HG03442 (cell line): Measurements from ENCODE around the gene GRIA4.

Experiments used
- ATAC-seq: cut with Tn5 transposase; IDR thresholded peaks from one replicate; pipeline ENCODE4 v1.9.1; 2021; ENCODE audit warnings: mild to moderate bottlenecking, moderate library complexity; ENCODE audit not compliant: unreplicated experiment

Gene GRIA4

DNA sequence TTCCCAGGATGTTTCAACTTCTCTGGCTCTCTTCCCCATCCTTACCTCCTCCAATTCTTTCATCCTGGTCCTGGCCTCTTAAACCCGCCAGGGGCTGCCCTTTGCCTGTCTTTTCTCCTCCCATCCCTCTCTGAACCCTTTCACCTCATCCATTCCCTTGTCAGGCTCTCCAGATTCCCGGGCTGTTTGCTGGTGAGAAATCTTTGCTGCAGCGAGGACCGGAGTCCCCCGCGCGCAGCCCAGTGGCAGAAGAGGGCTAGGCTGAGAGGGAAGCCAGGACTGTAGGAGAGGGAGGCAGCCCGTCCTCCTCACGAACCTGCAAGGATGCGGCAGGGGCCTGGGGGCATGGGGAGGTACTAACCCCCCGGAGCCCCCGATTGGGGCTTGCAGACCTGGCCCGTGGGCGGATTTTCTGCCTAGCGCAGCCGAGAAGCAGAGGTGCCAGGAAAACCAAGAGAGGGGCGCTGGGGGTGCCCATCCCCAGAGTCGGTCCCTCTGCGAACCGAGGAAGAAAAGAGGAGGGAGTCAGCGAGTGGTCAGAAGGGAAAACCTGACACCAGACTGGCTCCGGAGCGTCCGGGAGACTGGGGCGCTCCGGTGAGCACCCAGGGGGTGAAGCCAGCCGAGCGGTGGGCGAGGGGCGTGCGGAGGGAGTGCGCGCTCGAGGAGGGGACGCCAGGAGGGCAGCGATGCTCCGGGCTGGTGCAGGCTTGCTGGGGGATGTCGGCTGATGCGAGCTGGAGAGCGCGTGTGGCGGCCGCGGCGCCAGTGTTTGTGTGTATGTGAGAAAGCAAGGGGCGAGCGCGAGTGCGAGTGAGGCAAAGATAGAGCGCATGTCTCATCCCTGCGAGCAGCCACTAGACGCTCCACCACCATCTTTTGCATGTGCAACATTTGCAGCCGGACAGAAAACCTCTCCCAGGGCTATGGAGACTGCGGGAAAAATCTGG, at the start of gene GRIA4:
Gene GRIA4, plus strand, starts transcription at position 242 of the 950 bp plus-strand sequence. CDS start 925 bp downstream, outside the sequence.
- no peak for ATAC-seq

DNA sequence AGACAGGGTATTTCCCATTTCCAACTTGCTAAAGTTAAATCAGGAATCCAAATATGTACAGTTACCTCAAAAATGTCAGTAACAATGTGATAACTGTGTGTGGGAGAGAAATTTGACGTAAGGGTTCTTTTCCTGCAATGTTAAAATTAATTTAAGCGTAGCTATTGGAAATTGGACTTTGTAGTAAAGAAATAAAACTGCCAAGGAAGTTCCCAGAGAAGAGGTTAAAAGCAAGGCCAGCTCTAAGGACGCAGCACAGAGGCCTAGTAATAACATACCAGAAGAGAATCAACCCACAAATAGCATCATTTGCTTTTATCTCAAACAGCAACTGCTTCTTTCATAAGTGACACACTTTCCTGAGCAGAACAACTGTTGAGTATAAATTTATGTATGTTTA, 36.8 kb upstream of the GRIA4 start:
- no peak for ATAC-seq

DNA sequence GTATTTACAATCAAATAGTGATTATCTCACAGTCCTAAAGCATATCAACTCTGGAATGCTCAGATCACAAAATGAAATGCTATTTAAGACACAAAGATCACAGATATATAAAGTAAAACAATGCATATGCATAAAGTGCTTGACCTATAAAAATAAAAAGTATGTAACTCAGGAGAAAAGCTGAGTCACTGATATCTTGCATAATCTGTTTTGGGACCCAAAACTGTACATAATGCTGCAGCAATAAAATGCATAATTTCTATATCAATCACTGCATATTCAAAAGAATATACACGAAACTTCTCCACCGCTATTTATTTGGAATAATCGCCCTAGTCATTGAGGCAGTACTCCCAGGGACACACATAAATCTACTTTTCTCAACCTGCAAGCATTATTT, 34.9 kb upstream of the GRIA4 start:
- ATAC-seq: no peak

DNA sequence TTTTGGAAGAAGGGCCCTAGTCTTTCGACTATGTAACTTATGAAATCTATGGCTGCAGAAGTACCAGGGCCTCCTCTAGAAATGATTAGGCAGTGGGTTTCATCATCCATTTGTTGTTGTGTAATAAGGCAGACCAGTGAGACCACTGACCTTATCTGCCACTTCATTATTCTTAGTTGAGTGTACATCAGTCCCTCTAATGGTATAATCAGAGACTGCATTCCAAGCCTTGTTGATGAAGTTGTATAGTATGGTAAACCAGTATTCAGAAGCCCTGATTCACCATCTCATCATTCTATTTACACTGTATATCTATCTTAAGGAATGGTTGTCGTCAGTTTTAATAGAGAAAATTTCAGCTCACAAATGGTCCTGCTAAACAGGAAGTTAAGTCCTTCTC, 32.2 kb upstream of the GRIA4 start:
- no peak for ATAC-seq

DNA sequence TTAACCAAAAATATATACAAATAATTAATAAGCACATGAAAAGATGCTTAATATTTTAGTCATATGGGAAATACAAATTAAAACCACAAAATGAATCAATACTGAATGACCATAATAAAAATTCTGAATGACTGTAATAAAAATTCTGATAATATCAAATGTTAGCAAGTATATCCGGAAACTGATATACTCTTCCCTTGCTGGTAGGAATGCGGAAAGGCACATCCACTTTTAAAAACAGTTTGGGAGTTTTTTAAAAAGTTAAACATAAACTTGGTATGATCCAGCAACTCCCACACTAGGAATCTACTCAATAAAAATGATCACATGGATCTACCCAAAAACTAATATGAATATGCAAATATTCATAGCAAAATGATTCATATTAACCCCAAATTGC, 30.8 kb upstream of the GRIA4 start:
- no peak for ATAC-seq

DNA sequence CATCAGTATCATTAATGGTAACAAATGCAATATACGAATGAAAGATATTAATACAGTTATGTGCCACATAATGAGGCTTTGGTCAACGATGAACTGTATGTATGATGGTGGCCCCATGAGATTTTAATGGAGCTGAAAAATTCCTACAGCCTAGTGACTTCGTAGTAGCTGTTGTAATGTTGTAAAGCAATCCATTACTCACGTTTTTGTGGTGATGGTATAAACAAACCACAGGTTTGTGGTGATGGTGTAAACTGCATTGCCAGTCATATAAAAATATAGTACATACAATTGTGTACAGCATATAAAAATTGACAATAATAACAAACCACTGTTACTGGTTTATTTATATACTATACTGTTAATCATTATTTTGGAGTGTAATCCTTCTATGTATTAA, 27.4 kb upstream of the GRIA4 start:
- no peak for ATAC-seq

DNA sequence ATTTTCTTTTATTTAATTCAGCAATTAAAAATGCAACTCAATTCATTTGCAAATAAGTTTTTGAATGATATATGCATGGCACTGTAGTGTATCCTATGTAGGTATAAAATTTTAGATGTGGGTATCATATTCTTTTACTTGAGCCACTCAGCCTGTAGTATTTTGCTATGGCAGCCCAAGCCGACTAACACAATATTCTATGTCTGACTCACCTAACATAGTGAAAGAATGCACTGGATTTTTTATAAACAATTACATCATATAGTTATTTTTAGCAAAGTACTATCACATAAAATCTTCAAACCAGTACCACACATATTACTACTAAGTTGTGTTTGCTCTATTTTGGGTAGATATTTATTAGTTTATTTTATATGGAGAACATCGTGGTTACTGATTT, 21.9 kb upstream of the GRIA4 start:
- no peak for ATAC-seq

DNA sequence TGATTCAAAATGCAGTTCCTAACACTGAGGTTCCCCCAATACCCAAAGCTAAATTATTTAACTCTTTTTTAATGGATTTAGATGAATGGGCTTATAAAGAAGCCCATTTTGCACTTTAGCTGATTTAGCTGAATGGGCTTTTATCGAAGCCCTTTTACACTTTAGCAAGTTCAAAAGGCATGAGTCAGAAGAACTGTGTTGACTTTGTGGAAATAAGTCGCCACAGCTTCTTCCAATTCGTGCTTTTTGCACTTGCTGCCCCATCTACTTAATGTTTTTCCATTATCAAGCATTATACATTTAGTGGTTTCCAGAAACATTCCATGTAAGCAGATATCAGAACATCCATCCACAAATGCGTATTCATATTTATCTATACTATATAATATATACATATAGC, 20.5 kb upstream of the GRIA4 start:
- ATAC-seq: no peak

DNA sequence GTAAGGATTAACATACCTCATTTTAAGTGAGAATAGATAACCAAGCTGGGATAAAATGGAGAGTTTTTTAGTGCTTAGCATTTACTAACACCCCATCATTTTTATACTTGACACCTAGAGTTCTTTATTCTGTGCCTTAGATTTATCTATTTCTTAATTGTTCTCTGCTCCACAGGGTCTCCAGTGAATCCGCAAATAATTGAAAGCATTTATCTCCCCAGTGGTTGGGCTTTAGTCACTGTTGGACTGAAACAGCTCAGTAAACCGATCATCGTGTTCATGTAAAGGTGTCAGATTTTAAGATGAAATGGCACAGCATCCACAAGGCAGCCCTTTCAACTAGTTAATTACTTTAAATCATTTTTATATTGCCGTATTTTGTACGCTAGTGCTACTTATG, 17.8 kb upstream of the GRIA4 start:
- no peak for ATAC-seq

DNA sequence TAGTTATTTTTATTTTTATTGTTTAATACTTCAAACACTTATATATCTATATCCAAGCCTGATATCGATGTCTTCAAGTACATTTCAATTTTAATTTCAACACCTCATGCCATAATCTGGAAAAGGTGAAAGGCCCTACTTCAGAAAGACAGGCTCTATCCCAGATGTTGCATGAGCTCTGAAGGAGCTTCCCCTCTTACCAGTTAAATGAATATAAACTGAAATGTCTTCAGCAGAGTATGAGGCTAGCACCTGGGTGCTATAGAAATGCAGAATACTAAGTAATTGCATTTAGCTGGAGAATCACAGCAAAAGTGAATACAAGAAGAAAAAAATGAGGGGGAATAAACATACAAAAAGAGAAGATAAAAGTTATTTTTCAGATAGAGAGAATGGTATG, 11.5 kb upstream of the GRIA4 start:
- no peak for ATAC-seq

DNA sequence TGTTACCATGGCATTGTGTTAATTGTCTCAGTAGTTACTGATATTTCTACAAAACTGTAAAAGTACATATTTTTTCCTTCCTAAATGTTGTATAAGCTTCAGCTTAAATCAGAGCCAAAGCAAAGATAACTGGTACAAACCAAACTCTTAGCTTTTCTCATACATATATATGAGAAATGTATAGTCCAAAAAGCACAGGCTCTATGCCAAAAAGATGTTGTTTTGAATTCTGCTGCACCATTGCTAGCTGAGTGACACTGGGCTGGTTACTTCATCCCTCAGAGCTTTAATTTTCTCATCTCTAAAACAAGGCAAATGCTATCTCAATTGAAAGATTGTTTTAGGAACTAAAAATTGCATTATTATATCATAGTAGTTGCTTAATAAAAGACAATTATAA, 6.7 kb upstream of the GRIA4 start:
- no peak for ATAC-seq

DNA sequence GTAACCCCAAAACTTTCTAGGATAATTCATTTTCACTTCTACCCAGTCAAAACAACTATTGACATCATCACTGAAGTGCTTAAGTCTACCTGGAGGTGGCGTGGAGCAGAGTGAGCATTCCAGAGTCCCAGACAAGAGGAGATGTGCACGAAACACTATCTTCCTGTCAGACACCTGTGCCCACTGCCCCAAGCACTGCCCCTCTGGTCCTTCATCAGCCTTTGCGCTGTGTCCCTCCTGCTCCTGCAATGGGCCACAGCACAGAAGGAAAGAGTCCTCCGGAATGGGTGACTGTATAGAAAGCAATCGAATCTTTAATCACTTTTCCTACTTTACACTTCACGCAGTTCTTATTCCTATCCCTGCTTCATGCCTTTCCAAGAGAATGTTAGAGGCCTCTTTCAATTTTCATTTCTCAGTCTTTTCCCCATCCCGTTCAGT, 512 bp upstream of the GRIA4 start:
- ATAC-seq: peak; percentile 89

DNA sequence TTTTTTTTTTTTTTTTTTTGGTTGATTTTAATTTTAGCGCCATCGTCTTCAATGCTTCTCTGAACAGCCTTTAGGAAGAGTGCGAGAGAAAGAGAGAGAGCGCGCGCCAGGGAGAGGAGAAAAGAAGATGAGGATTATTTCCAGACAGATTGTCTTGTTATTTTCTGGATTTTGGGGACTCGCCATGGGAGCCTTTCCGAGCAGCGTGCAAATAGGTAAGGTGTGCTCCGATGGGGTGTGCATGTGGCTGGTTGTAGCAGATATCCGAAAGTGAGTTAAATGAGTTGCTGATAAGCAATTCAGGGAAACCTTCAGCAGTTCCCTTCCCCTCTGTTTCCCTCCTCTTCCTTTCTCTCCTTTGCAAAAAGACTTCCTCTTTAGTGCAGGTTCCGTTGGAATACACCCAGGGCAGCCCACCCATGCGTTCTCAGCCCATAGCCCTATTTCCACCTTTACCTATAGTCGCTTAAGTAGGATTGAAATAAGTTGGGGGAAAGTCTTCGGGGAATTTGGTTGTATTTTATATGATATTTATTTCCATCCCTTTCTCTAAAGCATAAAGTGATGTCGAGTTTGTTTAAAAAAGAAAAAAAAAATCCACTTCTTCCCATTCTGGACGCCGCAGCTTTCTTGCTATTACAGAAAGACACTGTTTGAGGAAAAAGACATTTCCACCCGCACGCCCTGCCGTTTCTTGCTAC, 1.1 kb downstream of the GRIA4 start:
- ATAC-seq: no peak

DNA sequence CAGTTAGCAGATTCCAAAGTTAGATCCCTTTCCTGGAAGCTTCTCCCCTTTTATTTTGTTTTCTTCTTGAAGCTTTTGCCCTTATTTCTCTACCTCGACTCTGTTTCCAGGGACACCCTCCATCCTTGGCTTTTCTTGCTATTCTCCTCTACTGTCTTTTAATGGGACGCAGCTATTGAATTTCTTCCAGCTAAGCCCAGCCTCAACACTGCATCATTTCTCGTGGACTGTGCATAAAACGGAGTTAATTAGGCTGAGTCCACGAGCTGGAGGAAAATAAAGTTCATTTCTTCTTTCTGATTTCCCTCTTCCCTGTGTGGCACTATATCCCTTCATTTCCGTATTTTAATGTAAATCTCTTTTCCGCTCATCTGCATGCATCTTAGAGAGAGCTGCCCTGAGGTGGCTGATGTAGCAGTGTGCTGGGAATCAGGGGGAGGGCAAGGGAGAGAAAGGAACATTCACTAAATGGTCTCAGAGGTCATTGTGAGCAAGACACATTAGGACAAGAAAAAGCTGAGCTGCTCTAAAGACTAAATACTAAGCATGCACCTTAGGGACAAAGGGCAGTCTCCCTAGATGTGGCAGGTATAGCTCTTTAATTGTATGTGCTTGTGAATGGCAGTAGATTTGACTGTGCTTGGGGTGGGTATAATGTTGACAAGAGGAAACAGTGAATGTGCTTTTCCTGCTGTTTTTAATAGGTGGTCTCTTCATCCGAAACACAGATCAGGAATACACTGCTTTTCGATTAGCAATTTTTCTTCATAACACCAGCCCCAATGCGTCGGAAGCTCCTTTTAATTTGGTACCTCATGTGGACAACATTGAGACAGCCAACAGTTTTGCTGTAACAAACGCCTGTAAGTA, 1.9 kb downstream of the GRIA4 start:
- no peak for ATAC-seq

DNA sequence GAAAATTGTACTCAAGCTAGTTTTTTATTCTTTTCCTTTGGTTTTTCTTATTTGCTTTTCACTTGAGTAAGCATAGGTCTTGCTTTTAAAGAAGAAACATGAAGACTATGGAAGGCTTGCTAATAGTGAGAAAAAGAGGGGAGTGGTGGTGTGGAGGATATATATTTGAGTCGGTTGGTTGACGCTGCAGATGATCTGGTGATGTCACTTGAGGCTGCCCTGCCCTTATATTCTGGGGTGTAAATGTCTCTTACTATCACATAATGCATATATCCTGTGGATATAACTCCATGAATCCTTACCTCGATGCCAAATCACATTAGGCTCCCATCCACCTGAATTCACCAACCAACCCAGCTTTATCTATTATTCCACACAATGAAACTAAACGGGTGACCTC, 2.9 kb downstream of the GRIA4 start:
- ATAC-seq: no peak

DNA sequence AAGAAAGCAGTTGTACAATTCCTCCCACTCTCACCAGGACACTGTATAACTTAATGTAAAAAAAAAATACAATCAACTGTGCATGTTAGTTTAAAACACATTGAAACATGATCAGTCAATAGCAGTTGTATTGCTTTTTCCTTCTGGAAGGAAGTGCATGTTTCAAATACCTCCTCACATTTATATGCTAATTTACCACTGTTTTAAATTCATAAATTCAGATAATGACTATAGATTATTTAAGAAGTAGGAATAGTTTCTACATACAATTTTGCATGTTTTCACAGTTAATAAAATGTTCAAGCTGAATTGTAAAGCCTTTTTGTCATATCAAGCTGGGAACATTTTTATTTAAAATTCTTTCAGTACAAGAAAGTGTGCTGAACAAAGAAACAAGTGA, 3.3 kb downstream of the GRIA4 start:
- ATAC-seq: no peak

DNA sequence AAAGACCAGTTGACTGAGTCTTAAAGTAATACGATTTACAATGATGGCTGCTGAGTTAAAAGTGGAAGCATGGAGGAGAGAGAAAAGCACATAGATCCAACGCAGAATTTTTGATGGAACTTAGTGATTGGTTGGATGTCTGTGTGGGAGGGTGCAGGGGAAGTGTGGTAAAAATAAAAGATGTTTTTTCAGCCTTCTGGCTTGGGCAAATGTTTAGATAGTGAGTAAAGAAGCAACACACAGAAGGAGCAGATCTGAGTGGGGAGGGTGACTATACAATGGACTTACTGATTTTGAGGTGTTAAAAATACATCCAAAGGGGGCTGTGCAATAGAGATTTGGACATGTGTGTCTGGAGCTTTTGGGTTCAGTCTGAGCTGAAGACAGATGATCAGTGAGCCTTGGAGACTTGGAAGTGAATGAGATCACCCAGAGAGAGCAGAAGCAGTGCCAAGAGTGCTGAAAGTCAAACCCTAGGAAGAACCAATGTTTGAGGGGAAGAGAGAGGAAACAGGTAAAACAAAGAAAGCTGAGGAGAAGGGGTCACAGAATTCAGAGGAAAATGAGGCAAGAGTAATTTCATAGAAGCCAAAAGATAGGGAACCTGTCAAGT, 8.6 kb downstream of the GRIA4 start:
- no peak for ATAC-seq

DNA sequence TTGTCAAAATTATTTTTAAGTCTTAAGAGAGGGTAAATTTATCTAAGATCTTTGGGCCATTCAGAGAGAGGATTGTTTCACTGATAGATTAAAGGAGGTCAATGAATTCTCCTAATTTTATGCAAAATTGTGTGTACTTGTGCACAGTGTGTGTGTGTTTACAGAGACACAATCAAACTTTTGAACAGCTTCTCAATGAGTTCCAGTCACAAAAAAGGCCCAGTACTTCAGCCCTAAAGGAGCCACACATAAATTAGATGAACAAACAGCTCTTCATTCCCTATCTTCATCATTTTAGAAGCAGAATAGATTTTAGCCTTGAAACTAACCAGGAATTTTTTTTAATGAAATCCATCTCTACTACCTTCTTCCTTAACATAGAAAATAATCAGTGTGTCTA, 9.7 kb downstream of the GRIA4 start:
- no peak for ATAC-seq

DNA sequence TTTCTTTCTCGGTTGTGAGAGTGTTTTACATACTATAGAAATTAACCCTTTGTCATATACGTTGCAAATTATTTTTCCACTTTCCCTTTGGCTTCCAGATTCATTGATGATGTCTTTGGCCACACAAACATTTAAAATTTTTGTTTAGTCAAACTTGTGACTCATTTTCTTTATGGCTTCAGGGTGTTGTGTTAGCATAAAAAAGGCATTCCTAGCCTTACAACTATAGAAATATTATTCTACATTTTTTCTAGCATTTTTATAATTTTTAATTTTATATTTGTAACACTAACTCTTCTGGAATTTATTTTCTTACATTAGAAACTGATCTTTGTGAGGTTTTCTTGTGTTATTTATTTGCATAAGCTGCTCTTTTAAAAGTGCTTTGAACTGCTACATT, 12.1 kb downstream of the GRIA4 start:
- ATAC-seq: no peak

DNA sequence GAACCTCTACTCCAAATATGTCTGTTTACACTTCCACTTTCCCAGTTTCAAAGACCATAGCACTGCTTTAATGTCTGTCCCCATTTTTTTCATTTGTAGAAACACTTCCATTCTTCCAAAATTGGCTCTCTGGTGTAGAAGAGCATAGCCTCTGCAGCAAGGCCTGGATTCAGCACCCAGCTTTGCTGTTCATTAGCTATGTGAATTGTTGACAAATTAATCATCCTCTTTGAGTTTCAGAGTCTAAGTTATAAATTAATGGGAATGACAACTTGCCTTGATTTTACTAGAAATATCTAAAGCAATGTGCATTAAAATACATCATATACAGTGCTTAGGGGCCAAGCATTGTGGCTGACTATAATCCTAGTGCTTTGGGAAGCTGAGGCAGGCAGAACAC, 22.4 kb downstream of the GRIA4 start:
- ATAC-seq: no peak

DNA sequence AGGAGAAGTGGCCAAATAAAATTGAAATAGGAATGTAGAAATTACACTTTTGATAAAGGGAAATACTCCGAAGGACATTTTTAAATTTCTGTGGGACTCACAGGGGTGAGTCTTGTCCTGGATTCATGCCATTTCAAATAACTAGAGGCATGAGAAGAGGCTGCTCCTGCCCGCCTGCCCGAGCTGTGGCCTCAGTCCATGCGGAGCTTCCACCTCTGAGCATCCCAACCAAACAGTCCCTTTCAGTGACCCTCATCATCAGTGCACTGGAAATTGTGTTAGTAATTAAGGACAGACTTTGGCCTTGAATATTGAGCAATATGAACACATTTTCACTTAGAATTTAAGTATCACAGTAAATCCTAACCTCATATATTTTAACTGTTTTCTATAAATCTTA, 25.6 kb downstream of the GRIA4 start:
- ATAC-seq: no peak
